GM19372 (cell line): ENCODE results near the gene PTPMT1.
"Not testable (repeated sequence)": the region's sequence is repeated elsewhere in the genome, so short reads cannot be mapped to it uniquely, and the experiment has no call there.

Source experiments
- ATAC-seq: cut with Tn5 transposase; IDR thresholded peaks from one replicate; pipeline ENCODE4 v1.9.1; 2021; ENCODE audit warnings: mild to moderate bottlenecking, low read depth, moderate library complexity; ENCODE audit not compliant: unreplicated experiment

Gene PTPMT1

GRCh38 chr11:47565340-47566148 is at the start of gene PTPMT1:
TSS of gene PTPMT1 (plus strand) at chr11:47565599. CDS start at chr11:47565623, 24 bp downstream.
- ATAC-seq: peak; percentile 79

- ATAC-seq: no peak
Observed at GRCh38 chr11:47516155-47516554, 49.2 kb upstream of the PTPMT1 start.

GRCh38 chr11:47516984-47517853 is 48.2 kb upstream of the PTPMT1 start:
- ATAC-seq: no peak

- no peak for ATAC-seq
Observed at GRCh38 chr11:47518212-47518964, 47.0 kb upstream of the PTPMT1 start.

DNA sequence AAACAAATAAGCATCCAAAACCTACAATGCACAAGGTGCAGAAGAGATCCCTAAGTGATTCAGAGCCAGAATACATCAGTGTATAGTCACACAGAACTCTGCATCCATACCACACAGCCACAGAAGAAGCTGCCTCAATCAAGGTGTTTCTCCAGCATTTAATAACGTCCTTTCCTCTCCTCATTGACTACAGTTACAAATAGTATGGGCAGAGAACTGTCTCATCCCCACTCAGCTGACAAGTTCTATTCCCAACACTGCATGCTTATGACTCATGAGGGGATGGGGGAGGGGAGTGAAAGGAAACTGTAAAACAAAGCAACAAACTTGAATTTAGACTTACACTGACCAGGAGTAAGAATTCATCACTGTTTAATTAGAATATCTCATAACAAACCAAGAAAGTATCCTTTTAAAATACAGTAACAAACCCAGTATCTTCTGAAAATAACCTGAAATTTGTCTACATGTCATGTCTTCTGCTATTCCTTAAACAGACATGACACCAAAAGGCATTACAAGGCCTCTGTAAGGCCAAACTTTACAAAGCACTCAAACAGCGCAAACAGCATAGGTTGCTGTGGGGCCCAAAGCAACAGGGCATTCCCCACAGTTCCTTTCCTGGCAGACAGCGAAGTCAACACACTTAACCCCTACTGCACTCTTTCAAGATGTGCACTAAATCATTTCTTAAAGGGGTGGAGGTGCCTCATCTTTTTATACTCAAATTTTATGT is 41.7 kb upstream of the PTPMT1 start:
- no peak for ATAC-seq

DNA sequence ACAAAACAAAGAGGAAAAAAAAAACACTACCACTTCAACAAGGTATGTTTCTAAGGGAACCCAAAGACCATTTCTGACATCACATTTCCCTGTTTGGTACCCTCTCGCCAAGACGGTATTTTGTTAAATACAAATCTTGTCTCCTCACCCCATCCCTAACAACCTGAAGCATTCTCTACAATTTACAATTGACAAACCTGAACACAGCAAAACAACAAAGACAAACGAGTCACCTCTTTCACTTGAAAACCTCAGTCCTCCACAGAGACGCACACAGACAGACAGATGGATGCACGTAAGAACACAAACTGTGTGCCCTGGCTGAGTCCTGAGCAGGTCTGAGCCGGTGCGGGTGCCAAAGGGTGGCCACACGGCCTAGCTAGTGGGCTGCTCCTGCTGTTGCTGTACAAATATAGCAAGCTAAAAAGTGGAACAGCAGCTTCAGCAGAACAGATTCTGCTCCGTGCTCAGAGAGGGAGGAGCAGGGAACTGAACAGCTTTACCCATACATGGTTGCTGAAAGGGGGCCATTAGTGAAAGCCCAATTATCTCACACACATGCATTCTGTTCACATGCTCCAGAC is 41.0 kb upstream of the PTPMT1 start:
- no peak for ATAC-seq

GRCh38 chr11:47526032-47526431 is 39.4 kb upstream of the PTPMT1 start:
- not testable (repeated sequence) for ATAC-seq

DNA sequence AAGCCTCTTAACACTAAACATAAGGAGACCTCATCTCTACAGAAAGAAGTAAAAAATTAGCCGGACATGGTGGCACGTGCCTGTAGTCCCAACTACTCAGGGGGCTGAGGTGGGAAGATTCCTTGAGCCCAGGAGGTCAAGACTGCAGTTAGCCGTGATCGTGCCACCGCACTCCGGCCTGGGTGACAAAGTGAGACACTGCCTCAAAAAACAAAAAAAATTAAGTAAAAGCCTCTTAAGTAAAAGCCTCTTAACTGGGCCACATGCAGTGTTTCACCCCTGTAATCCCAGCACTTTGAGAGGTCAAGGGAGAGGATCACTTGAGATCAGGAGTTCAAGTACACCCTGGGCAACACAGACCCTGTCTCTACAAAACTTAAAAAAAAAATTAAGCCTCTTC is 38.2 kb upstream of the PTPMT1 start:
- ATAC-seq: no peak

- no peak for ATAC-seq
Observed at GRCh38 chr11:47529951-47530350, 35.4 kb upstream of the PTPMT1 start.

DNA sequence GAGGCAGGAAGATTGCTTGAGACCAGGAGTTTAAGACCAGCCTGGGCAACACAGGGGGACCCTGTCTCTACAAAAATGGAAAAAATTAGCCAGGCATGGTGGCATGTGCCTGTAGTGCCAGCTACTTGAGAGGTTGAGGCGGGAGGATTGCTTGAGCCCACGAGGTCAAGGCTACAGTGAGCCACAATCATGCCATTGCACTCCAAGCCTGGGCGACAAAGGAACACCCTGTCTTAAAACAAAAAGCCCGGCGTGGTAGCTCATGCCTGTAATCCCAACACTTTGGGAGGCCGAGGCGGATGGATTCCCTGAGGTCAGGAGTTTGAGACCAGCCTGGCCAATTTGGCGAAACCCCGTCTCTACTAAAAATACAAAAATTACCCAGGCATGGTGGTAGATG is 34.7 kb upstream of the PTPMT1 start:
- ATAC-seq: not testable (repeated sequence)

DNA sequence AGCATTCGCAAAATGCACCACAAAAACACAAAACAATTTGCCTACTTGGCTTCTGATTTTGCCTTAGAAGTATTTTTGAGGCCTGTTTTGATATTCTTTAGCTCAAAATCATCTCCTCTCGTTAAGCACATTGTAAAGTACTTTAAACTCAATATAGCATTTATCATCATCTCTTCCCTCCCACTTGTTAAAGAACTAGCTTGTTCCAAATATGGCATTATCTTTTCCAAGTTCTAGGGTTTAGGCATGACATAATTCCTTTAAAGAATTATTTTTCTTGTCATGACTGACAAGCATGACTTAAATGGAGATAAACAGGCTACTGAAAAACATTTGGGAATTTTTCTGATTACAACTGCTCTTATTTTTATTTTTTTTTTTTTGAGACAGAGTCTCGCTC is 33.7 kb upstream of the PTPMT1 start:
- no peak for ATAC-seq

DNA sequence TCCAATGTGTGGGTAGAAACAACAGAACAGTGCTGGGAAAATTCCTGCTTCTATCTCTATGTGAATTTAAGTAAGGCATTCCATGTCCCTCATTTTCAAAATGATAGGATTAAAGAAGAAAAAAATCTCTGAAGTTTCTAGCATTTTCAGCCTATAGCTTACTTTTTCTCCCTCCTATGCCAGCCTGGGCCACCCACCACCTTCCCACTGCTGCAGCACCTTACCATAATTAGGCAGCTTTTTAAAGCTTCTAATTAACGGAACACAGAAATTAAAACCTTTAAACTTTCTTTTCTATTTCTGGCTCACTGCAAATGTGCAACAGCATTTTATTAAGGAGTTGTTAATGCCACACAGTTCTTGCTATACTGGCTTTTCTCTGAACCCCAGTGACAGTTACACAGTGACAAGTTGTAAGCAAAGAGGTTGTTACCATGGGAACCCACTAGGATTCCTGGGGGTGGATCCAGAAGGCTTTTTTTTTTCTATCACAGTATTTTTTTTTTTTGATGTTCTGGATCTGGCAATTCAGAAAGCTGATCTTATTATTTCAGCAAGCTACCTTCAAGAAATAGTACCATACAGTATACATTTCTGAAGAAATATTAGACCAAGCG is 32.7 kb upstream of the PTPMT1 start:
- no peak for ATAC-seq

DNA sequence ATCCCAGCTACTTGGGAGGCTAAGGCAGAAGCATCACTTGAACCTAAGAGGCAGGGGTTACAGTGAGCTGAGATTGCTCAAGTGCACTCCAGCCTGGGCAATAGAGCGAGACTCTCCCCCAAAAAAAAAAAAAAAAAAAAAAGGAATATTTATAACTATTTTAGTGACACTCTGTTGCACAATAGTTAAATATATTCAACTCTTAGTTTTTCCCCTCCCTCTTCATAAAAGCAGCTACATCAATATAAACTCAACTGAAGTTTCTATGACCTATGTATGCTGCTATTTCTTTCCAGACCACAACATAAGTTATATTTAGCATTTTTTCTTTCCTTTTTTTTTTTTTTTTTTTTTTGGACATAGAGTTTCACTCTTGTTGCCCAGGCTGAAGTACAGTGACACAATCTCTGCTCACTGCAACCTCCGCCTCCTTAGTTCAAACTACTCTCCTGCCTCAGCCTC is 31.7 kb upstream of the PTPMT1 start:
- ATAC-seq: no peak

DNA sequence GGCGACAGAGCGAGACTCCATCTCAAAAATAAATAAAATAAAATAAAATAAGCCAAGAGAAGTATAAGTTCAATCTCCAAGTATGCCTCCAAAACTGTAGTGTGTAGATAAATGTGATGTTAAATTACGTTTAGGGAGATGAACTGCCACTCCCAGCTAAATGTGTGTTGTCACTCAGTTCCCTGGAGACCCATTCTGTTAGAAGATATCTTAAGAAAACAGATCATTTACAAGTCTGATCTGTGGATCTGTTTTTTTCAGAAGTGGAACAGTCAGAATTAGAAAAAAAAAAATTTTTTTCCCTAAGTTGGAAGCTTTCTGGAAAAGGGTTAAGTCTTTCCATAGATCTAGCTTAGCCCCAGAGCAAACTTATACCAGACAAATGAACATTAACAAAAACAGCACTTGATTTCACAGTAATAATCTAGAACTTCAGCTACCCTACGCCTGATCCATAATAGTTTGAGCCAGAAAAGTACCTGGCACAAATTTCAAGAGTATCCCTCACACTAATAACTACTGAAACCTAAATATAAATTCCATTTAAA is 30.6 kb upstream of the PTPMT1 start:
- no peak for ATAC-seq

- ATAC-seq: no peak
Observed at GRCh38 chr11:47536915-47537314, 28.5 kb upstream of the PTPMT1 start.

DNA sequence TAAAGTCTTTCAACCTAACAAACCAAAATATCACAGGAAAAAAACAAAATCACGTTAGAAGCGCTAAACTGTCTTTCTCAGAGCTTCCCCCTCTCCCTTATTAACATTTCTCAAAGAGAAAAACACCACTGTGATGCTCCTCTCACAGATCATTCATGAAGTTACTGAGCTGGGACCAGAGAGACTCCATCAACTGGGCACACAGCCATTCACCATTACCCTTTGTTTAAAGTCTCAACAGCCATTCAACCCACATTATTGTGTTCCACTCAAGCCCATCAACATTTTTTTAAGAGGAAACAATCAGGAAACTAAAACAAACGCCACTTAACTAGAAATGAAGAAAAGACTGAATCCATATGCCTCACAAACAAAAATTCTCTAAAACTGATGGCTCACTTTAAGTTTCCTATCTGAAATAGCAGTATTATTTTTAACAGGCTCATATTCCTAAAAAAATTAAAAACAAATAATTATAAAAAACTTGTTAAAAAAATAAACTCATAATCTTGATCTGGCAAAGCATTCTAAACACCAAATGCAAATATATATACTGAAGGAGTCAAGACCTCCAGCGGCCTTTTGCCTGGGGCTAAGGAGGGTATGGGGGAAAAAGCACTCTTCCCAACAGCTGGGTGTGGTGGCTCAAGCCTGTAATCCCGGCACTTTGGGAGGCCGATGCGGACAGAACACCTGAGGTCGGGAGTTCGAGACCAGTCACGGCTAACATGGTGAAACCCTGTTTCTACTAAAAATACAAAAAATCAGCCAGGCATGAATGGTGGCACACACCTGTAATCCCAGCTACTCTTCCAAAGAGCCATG is 26.4 kb upstream of the PTPMT1 start:
- no peak for ATAC-seq

GRCh38 chr11:47539681-47540039 is 25.7 kb upstream of the PTPMT1 start:
- ATAC-seq: no peak

DNA sequence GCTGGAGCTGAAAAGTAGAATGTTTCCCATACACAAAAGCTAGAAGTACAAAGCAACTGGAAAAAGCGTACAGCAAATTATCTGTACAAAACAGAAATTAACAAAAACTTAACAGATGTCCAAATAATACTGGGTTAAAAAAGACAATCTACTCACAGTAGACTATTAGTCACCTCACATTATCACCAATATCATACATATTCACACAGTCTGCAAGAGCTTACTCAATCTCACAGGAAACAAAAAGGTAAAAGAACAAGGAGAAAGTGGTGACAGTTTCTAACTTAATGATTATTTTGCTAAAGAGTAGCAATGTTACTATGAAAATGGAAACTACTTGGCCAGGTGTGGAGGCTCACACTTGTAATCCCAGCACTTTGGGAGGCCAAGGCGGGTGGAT is 24.3 kb upstream of the PTPMT1 start:
- no peak for ATAC-seq
